MCF 10A (cell line): ENCODE data around the gene PIK3R5. TPM values are rescaled to one million over a fixed set of nuclear protein-coding genes. Genes with fewer than 3 reads are reported as not detected.

Experiments used
- BruUV-seq: library from RNA; stranded (reverse); fragments of 400-500 nt; replicated peaks from 2 replicates; lab custom pipeline; 2021; lab: Mats Ljungman, UMichigan
- CTCF ChIA-PET: fragments of 300-600 bp; sonication (Branson Sonifier 250); formaldehyde crosslinking; extraction: SDS; loops from one replicate; lab custom pipeline; 2021; ENCODE audit warnings: antibody characterized with exemption, inconsistent platforms; lab: Yijun Ruan, JAX
- POLR2A ChIA-PET: fragments of 300-600, 350-650 bp; sonication (Branson Sonifier 250); formaldehyde crosslinking; extraction: SDS; loops from one replicate; lab custom pipeline; 2020; ENCODE audit warnings: antibody characterized with exemption, inconsistent platforms; lab: Yijun Ruan, JAX
- DNase-seq: peaks from one replicate; pipeline ENCODE4 v3.0.0-alpha.2; 2018; ENCODE audit not compliant: unreplicated experiment
- H3K27ac Mint-ChIP-seq: one replicate; pipeline ENCODE4 v1.8.0; 2022; ENCODE audit warnings: mild to moderate bottlenecking, low read depth, mixed read lengths; ENCODE audit not compliant: unreplicated experiment
- H3K27me3 Mint-ChIP-seq: one replicate; pipeline ENCODE4 v1.8.0; 2022; ENCODE audit warnings: mixed read lengths; ENCODE audit not compliant: insufficient read depth, unreplicated experiment
- H3K36me3 Mint-ChIP-seq: one replicate; pipeline ENCODE4 v1.8.0; 2022; ENCODE audit warnings: mild to moderate bottlenecking, moderate library complexity, mixed read lengths; ENCODE audit not compliant: insufficient read depth, unreplicated experiment
- H3K4me1 Mint-ChIP-seq: one replicate; pipeline ENCODE4 v1.8.0; 2022; ENCODE audit warnings: mixed read lengths; ENCODE audit not compliant: insufficient read depth, unreplicated experiment
- H3K4me3 Mint-ChIP-seq: one replicate; pipeline ENCODE4 v1.8.0; 2022; ENCODE audit warnings: mild to moderate bottlenecking, moderate library complexity, mixed read lengths; ENCODE audit not compliant: unreplicated experiment
- H3K9me3 Mint-ChIP-seq: one replicate; pipeline ENCODE4 v1.8.0; 2022; ENCODE audit warnings: mixed read lengths; ENCODE audit not compliant: unreplicated experiment
- CTCF ChIP-seq: fragments of 200-600 bp; IDR thresholded peaks from one replicate; pipeline ENCODE4 v1.8.0; 2022; ENCODE audit warnings: antibody characterized with exemption, mild to moderate bottlenecking; ENCODE audit not compliant: unreplicated experiment
- intact Hi-C: fragments of 100-400 bp; cut with micrococcal nuclease; formaldehyde crosslinking; loops from 2 replicates; pipeline ENCODE4 v1.14.1; 2022
- total RNA-seq: library from RNA; stranded (reverse); gene quantifications from 2 replicates; pipeline ENCODE4 v1.2.3, GENCODE V29; 2022

Gene PIK3R5
- total RNA-seq, 1 experiment from 2014 or later, result not detected

- no peak overlapping the region for H3K4me3 Mint-ChIP-seq
- intact Hi-C loops, result no loop called here
- H3K27ac Mint-ChIP-seq, result no peak overlapping the region
- BruUV-seq, result no TSS peak
- H3K27me3 Mint-ChIP-seq, result no peaks in the 10 kb centered on the region
- H3K36me3 Mint-ChIP-seq, result peaks cover 13% of the 10 kb centered on the region
- no peak for TF ChIP-seq CTCF
- CTCF ChIA-PET, result interaction anchor here (0.6 to 3.0 kb wide), 6 partner anchors 17 to 640 kb away, joined by 3 to 13 read pairs (median 4); no protein-coding TSS in a partner anchor
- peaks cover 8% of the 10 kb centered on the region for H3K9me3 Mint-ChIP-seq
- POLR2A ChIA-PET, result interaction anchor here (0.6 kb wide), 1 partner anchor 17 kb away, joined by 3 read pairs; no protein-coding TSS in a partner anchor
- DNase-seq, result no peak
- H3K4me1 Mint-ChIP-seq, result no peaks in the 10 kb centered on the region
These were observed 53.2 kb downstream of the PIK3R5 start for GRCh38 chr17:8912084-8912981.

GRCh38 chr17:8910969-8911604 lies 54.4 kb downstream of the PIK3R5 start:
- intact Hi-C loops, result no loop called here
- ChIA-PET POLR2A (interaction anchor here (1.5 kb wide), 1 partner anchor 11 kb away, joined by 3 read pairs; no protein-coding TSS in a partner anchor), CTCF (interaction anchor here (0.6 to 3.0 kb wide), 3 partner anchors 16 to 1479 kb away, joined by 3 to 13 read pairs (median 4); no protein-coding TSS in a partner anchor)
- Mint-ChIP-seq H3K9me3 (no peaks in the 10 kb centered on the region), H3K27ac (no peak overlapping the region), H3K4me3 (no peak overlapping the region), H3K27me3 (no peaks in the 10 kb centered on the region), H3K36me3 (peaks cover 10% of the 10 kb centered on the region), H3K4me1 (no peaks in the 10 kb centered on the region)
- TF ChIP-seq CTCF, result no peak
- DNase-seq, result no peak
- BruUV-seq, result no TSS peak

- DNase-seq, result no peak
- Mint-ChIP-seq H3K27me3 (peaks cover 3% of the 10 kb centered on the region), H3K27ac (no peak overlapping the region), H3K4me3 (no peak overlapping the region), H3K36me3 (peaks cover 13% of the 10 kb centered on the region), H3K4me1 (no peaks in the 10 kb centered on the region), H3K9me3 (no peaks in the 10 kb centered on the region)
- no peak for TF ChIP-seq CTCF
- BruUV-seq, result no TSS peak
- POLR2A ChIA-PET, result interaction anchor here (1.5 kb wide), 1 partner anchor 12 kb away, joined by 3 read pairs; no protein-coding TSS in a partner anchor
- CTCF ChIA-PET, result interaction anchor here (0.6 to 3.0 kb wide), 5 partner anchors 10 to 415 kb away, joined by 3 to 13 read pairs (median 6); no protein-coding TSS in a partner anchor
- intact Hi-C loops, result no loop called here
These were observed 55.8 kb downstream of the PIK3R5 start for GRCh38 chr17:8909586-8910270.
